GM18508 (cell line): ENCODE data around the gene PPP1R15B.

Experiments used
- ATAC-seq: cut with Tn5 transposase; IDR thresholded peaks from one replicate; pipeline ENCODE4 v1.9.1; 2021; ENCODE audit warnings: moderate number of reproducible peaks; ENCODE audit not compliant: insufficient read depth, unreplicated experiment

PPP1R15B gene

DNA sequence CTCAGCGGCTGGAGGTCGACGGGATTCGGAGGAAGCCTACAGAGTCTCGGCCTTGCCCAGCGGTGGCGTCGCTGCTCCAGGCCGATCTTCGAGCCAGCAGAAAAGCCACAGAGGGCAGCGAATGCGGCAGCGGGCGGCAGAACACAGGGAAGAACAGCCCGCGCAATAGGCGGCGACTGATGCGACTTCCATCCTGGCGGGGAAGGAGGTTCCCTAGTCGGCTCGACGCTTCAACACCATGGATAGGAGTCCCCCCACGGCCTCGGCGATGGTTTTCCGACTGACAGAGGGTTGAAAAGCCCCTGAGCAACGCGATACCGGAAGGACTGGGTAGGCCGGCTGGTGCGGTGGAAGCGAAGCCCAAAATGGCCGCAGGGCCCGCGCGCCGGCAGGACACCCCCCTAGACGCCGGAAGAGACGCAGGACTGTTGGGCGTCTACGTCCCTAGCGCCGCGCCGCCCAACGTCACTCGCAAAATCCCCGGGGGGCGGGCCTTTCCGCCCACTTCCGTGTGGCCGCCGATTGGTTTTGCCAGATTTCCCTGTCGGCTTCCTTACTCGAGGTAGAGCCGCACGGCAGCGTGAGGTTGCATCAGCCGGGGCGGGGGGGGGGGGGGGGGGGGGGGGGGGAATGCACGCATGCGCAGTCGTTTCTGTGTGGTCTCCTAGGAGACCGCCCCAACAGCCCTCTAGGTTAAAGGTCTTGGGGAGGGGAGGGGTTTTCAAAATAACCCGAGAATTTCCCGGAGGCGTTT is at the start of gene PPP1R15B:
TSS of gene PPP1R15B (minus strand) at position 367 of the 754 bp plus-strand sequence. CDS start 406 bp downstream, outside the sequence.
- ATAC-seq, result peak; percentile 46

DNA sequence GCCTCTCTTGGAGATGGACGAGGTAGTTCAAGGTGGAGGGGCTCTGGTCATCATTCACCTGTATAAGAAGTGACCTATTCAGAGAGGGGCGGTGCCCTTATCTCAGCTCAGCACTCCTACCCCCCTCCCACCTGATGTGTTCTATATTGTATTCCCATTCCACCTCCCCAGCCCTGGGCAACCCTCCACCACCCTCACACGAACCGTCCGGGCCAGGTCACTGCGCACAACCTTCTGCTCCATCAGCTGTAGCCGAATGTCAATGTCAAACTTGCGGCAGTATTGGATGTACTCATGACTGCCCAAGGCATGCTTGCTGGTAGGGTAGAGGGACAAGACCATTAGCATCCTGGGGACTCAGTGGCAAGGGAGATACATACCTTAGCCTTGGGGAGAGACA is 48.7 kb upstream of the PPP1R15B start:
- ATAC-seq, result no peak

DNA sequence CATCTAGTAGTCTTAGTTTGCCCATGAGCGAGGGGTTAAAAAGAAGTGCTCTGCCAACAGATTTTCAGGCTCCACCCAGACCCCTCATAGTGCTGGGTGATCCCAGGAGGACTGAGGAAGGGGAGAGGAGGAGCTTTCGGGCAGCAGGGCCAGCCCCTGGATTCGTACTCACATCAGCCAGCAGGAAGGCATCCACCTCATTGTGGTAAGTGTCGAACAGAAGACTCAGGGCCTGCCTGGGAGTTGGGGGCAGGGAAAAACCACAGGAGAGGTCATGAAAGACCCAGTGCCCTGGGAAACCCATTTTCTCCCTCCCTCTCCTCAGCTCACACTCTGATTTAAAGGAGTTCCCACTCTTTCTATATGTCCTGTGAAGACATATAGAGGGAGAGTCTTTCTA is 48.1 kb upstream of the PPP1R15B start:
- ATAC-seq, result no peak

DNA sequence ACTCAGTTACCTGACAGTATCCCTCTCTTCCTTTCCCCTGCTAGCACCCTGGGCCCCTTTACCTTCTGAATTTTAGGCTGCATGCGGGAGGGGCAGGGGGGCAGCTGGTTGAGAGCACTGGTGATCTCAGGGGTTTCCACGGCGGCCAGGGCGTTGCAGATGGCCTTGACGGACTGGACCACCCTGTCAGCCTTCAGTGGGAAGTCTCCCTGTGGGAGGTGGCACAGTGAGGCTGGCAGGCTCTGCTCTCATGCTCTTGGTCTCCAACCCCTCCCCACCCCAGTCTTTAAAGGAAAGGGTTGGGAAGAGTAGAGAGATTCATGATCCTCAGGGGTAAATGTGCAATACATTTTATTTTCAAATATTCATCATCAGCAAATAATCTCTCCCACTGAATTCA is 46.0 kb upstream of the PPP1R15B start:
- ATAC-seq, result no peak

DNA sequence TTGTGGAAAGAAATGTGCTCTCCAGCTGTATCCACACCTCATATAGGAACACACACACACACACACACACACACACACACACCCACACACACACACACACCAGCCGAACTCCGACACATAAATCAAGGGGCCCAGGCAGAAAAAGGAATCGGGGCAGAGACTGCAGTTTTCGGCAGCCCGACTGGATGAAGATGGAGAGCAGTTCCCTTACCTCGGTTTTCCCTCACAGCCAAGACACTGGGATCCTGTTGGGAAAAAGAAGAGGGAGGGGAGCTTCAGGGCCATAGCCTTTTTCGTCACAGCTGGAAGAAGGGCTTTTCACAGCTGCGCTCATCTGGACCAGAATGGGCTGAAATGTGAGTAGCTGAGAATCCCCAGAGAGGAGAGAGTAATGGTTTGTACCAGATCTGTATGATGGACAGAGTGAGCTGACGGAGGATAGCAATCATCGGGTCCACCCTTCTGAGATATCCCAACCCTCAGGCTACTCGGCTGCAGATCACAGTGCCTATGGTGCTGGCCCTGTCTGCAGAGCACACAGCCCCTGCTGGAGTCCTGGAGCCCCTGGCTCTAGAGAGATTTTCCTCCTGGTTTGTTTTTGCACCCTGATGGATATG is 45.3 kb upstream of the PPP1R15B start:
- no peak for ATAC-seq

DNA sequence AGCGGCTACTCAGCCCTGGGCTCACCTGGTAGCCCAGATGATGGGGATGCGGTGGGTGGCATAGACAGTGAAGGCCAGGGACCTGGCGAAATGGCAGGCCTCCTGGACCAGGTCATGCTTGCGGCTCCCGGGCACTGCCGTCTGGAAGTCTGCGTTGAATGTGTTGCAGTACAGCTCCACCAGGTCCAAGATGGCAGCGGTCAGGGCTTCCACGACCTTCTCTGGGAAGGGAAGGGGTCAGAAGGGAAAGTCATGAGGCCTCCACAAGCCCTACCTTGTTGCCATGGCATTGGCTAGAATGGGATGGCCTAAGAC is 44.2 kb upstream of the PPP1R15B start:
- no peak for ATAC-seq

DNA sequence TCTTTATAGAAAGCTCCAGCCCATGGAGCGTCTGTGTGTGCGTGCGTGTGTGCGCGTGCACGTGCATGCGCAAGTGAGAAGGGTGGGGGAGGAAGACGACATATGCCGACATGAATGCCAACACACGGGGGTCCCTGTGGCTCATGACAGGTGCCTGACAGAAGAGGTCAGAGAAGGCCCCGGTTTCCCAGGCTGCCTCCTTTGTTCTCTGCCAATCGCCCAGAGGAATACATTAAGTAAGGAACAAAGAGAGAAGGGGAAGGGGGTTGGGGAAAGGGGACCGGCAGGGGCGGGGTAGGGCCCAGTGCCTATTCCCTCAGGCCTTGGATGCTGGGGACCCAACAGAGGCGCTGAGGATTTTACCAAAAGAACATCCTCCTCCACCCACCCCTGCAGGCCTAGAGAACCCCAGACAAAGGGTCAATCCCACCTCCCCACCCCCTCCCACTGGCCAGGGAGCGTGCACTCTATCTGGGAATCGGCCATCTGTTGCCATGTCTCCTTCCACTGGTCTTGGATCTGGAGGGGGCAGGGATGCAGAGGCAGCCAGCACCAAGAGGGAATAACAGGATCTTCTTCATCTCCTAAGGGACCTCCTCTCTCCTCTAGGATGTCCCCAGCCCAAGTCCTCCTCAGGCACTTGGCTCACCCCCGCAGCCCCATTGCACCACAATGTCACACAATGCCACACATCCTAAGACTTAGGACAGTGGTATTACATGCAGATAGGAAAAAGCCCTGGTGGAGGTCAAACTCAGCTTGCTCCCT is 43.6 kb upstream of the PPP1R15B start:
- ATAC-seq, result no peak

DNA sequence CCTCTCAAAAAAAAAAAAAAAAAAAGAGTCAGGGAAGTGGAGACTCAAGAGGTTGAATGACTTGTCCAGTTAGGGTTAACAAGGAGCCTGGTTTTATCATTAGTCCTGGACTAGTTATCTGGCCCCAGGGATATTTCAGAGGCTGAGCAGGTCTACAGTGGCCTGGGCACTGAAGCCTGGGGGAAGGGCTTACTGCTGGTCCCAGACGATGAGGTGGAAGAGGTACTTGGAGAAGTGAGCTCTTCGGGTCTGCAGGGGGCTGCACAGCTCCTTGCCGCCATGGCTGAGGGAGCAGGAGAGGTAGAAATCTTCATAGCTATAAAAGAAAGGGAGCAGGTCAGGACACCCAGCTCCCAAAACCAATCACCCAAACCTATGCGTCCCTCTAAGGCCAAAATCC is 42.9 kb upstream of the PPP1R15B start:
- ATAC-seq, result no peak

DNA sequence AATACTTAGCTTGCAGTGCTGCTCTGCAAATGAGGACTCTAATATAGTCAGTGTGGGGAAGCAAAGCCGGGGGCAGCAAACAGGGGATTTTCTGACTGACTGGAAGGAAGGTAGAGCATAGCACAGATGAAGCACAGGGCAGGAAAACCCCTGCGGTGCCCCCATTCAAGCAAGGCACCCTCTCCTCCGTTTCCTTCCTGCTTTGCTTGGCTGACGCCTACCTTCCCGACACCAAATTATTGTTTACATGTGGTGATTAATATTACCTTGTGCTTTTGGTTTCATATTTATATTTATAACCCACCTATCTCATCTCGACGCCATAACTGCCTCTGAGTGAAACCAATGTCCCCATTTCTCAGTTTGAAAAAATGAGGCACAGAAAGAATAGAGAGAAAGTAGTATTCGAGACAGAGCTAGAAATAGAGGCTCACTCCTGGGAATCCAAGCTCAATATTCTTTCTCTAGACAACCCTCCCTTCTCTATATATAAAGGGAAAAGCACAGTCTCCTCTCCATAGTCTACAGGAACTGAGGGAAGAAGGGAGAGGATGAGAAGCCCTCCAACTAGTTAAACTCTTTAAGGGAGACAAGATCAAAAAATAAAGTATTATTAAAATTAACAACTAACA is 41.6 kb upstream of the PPP1R15B start:
- ATAC-seq, result peak; percentile 44

DNA sequence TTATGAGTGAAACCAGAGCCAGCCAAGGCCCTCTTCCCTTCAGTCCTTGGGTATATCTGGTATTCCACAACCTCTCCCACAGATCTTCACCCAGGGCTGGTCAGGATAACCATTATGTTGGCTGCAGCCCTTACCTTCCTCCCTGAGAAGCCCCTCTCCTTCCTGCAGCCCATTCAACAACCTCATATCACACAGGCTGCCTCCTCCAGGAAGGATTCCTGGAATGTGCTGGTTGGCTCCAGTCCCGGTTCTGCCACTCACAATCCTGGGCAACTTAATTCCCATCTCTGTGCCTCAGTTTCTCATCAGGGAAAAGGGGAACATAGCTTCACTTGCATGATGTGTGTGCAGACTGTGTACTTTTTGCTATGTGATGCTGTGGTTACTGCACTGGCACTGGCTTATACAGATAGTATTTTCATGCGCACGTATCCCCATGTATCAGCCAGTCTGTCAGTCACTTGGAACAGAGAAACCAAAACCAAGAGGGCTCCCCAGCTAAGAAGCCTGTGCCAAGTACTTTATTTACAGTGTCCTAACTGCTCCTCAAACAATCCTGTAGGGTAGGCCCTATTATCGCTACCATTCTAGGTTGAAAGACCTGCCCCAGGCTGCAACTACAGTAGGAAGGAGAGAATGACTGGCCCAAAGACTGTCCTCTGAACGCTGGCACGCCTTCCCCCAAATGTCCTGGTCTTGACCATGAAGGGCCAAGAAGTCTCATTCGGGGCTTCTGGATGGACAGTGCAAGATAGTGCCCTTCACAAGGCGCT is 39.9 kb upstream of the PPP1R15B start:
- ATAC-seq, result no peak

DNA sequence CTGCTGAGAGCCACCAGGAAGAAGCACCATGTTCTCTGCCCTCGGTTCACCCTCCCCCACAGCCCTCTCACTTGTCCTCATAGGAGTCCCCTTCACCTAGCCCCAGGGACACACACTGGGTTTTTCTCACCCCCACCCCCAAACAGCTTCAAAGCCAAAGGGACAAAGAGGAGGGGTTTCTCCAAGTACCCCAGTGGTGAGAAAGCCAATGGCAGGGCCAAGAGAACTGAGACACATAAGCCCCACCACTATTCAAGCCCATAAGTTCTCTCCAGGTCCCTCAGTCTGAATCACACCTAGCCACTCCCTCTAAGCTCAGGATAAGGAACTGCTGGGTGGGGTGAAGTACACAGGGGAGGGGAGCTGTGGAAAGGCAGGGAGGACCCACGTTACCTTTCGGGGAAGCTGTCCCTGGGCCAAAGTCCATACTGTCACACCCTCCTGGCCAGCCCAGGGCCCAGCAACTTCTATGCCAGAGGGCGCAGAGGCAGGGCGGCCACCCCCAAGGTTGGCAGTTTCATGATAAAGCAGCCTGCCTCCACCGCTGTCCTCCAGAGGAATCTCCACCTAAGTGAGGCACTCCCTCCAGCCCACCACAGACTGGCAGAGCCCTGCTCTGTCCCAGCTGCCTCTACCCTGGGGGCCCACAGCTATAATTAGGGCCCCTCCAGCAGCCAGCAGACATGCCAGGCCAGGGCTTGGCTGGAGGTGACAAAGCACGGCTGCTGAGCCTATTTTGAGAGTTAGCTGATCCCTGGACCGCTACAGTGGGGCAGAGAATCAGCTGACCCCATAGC is 39.0 kb upstream of the PPP1R15B start:
- ATAC-seq, result no peak

DNA sequence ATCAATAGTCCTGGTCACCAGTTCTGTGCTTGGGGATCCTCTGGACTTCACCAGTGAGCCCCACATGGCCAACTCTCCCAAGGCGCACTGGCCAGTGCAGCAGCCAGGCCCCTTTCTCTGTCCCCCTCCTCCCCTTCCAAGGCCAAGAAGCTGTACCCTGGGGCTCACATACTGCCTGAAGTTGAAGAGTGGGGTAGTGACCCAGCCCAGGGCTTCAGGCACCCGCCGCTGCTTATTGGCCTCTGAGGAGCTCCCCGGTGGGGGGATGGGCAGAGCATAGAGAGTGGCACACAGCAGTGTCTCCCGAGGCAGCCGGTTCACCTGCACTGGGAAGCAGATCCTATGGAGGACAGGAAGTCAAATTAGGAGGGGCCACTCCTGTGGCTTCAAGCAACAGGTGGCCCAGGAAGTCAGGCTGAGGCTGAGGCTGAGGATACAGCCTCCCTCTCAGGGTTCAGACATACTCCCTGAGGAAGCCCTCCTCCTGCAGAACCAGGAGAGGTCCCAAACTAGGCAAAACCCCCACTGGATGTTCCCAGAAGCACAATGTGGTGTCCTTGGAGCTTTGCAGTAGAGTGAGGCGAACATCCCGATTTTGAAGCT is 38.2 kb upstream of the PPP1R15B start:
- ATAC-seq, result no peak

DNA sequence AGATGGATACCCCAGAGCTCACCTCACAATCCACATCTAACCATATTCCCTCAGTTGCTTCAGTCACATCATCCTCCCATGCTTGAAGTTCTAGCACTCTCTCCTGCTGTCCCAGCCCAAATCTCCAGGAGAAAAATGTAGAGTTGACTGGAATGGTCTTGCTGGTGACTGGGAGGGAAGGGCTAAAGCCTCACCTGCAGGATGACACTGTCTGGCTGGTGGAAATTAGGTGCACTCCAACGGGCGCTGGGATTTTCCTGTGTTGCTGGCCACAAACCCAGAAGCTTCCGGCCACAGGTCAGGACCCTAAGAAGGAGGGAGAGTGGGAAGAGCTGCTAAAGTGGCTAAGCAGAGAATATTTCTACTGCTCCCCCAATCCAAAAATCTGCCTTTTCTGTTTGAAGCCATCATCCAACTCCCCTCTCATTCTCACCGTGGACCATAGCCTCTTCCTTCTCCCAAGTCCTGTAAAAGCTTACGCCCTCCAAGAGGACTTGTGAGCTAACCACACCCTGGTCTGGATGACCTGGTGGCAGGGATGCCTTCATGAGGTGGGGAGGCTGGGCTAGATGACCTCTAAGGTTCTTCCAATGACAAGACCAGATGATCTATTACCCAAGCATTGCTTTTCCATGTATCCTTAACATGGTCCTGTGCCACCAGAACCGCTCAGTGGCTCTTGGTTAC is 37.5 kb upstream of the PPP1R15B start:
- no peak for ATAC-seq

DNA sequence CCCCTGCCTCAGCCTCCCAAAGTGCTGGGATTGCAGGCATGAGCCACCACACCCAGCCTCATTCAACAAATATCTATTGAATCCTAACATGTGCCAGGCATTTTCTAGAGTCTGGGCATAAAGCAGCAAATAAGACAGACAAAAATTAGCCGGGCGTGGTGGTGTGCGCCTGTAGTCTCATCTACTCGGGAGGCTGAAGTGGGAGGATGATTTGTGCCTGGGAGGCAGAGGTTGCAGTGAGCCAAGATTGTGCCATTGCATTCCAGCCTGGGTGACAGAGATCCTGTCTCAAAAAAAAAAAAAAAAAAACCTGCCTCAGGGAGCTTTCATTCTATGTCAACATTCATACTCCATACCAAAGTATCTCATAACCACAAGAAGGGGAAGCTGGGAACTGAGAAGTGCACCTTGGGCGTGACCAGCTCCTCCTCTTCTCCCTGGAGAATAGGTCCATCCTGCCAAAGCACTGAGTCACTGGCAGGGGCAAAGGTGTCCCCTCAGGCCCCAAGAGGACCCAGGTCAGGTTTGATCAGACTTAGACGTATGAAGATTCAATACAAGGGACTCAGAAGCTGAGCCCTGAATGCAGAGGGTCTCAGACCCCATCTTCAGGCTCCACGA is 36.8 kb upstream of the PPP1R15B start:
- no peak for ATAC-seq

DNA sequence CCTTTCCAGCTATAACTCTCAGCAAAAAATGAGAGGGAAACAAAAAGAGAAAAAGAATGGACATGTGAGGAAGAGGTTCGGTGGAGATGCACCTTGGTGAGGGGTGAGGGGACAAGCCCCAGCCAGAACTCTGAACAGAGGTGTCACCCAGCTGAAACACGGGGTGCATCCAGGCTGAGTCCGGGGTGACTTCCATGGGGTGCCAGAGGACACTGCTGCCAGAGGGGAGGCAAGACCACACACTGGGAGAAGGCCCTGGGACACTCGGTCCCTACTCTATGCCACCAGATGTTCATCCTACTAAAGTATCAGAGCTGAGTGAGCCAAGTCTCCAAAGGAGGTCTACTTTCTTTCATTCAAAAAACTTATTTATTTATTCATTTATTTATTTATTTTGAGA is 36.1 kb upstream of the PPP1R15B start:
- ATAC-seq, result no peak

DNA sequence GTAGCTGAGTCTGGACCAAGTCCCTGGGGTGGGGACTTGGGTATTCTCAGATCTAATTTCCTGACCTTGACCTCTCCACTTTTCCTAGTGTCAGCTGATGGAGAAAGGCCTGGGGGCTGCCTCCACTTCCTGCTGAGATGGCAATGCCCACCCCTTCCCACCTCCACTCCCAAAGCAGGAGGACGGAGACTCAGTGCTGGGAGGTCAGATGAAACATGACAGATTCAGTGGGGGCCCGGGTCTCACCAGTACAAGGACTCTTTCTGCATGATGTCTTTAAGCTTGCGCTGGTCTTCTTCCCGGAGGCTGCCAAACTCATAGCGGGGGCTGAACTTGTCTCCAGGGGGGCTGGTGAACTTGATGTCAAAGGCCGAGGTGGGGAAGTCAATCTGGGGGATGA is 35.6 kb upstream of the PPP1R15B start:
- no peak for ATAC-seq

DNA sequence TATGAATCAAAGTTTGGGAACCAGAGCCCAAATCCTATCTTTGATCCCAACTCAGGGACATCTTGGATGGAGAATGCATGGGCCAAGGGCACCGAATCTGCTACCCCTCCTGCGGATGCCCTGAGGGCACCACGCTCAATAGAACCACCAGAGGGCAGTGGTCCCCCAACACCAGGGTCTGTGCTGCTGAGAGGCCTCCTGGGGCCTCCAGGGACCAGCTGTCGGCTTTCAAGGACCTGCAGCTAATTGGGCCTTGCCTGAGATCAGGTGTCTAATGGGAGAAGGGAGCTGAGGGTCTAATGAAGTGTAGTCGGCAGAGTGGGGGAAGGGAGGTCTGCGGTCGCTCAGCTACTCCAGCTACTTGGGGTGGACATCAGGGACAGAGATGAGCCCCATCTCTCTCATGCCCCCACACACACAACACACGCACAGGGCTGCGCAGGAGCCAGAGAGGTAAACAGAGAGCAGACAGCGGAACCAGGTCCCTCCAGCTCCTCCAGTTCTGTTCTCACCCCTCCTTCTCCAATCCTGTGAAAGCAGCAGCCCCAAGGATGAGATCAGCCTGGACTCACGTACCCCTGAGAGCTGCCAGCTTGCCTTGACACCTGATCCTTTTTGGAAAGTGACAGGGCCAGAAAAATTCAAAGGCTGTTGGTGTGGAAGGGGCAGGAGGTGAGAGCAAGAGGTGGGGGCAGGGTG is 34.9 kb upstream of the PPP1R15B start:
- ATAC-seq, result no peak
